HG02623 (cell line): Measurements from ENCODE around the gene LRP6.
"Not testable (repeated sequence)": the region's sequence is repeated elsewhere in the genome, so short reads cannot be mapped to it uniquely, and the experiment has no call there.

Source experiments
- ATAC-seq: cut with Tn5 transposase; IDR thresholded peaks from one replicate; pipeline ENCODE4 v1.9.1; 2021; ENCODE audit warnings: moderate library complexity; ENCODE audit not compliant: unreplicated experiment

The LRP6 gene

DNA sequence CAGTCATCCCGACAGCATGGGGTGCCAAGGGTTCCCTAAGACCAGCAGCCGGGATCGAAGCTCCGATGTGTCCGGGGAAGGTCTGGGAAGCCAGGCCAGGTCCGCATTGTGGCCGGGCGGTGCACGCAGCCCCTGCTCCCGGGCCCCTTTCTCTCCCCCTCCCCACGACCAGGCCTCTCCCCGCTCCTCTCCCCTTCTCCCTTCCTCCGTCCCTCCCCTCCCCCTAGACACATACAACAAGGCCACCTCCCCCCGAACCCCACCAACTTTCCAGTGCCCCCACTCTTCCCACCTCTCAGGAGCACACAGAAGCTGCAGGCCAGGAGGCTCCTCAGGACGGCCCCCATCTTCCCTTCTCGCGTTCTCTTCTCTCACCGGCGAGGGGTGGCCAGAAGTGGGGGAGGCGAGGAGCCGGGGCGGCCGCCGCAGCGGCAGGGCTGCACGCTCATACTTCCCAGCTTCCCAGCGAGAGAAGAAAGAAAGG is 413 bp downstream of the LRP6 start:
- ATAC-seq = no peak

DNA sequence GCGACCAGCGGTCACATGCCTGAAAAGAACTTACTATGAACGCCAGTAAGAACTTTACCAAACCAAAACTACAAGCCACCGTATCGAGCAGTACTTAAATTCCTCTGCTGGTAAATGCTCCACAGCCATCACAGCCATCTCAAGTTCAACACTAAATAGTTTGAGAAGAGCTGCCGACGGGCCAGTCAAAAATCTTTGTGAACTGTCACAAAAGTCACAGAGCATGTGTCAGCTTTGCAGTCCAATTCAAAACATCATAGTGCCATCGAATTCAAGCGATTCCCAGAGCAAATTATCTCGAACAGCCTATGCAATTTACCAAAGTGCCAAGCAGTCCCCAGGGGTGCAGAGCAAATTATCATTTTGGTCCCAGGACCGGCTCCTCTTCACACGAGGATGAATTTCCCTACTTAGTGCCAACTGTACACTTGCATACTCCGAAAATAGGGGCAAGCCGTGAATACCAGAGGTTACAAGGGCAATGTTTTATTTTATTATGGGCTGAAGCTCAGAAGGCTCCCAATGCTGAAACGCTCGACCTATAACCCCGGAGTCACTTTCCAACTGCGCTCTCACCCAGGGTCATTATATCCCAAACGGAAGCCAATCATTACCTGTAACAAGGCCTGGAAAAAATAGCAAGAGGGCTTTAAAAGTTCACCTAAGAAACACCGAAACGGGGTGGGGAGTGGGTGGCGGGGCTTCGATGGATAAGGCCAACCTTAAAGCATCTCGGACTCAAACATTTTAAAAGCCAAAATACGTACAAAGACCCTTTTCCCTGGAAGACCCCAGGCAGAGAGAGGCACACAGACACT is 1.1 kb downstream of the LRP6 start:
- ATAC-seq = no peak

DNA sequence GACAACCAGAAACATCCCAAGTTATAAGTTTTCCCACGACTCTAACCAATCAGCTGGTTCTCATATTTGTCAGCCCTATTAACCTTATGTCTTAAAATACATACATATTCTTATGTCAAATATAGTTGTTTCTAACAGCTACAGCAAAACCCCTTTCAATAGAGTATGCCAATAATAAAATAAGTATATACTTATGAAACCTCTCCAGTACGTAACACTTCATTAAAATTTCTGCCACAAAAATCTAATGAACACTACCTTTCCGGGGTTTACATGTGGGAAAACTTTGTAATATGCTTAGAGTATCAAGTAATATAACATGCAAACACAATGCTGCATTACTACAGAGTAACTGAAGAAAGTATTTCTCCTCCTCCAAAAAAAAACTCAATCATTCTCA is 1.8 kb downstream of the LRP6 start:
- ATAC-seq = no peak

DNA sequence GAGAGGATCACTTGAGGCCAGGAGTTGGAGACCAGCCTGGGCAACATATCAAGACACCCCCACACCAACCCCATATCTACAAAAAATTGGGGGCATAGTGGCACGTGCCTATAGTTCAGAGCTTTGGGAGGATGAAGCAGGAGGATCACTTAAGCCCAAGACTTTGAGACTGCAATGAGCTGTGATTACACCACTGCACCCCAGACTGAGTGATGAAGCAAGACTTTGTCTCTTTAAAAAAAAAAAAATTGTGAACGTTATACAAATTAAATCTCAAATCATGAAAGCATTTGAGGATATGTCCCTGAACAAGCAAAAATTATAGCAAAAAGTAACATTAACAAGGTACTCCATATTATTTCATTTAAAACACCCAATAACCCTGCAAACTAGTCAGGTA is 2.9 kb downstream of the LRP6 start:
- no peak for ATAC-seq

DNA sequence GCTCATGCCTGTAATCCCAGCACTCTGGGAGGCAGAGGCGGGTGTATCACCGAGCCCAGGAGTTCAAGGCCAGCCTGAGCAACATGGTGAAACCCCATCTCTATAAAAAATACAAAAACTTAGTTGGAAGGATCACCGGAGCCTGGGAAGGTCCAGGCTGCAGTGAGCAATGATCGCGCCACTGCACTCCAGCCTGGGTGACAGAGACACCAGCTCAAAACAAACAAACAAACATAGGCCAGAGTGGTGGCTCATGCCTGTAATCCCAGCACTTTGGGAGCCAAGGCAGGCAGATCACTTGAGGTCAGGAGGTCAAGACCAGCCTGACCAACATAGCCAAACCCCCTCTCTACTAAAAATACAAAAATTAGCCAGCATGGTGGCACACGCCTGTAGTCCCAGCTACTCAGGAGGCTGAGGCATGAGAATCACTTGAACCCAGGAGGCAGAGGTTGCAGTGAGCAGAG is 10.5 kb downstream of the LRP6 start:
- ATAC-seq = not testable (repeated sequence)

DNA sequence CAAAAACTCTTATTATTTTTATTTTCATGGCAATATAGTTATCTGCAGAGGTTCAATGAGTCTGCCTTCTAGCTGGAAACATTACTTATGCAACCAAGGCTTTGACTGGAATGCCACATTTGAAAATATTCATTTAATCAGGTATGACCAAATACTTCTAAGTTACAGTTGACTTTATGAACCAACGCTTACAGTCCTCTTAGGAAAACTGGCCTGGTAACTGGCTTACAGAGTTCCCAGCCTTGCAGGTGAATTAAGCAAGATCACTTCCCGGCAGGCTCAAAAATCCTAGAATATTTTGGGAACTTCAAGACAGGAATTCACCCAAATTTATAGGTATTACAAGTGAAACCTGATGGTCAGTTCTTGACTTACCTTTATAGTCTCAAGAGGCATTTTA is 12.3 kb downstream of the LRP6 start:
- ATAC-seq = no peak

DNA sequence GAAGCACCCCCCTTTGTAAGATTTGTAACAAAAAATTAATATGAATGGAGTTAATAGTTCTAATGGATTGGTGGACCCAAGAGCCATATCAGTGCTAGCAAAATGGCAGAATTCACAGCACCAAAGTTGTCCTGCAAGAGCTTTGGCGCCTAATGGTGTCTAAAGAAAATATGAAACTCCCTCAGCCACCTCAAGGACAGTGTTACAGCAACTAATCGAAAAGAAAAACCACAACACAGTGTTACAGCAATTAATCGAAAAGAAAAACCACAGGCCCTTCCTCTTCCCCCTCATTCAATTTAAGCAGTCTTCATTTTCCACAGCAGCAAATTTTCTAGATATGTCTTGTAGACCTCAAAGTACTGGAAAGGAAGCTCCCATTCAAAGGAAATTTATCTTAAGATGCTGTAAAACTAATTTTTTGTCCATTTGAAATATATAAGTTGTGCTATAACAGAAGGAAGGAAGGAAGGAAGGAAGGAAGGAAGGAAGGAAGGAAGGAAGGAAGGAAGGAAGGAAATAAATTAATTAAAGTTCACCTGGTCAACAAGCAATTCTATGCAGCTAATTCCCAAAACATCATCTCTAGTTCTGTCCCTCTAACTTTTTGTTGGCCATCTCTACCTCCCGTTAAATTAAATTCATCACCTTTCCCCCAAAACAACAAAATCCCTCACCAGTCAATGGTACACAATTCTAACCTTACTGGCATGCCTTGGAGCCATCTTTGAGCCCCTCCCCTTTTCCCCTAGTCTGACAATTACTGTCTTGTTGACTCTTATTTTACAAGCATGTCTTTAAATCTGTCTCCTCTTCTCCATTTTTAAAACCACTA is 17.4 kb downstream of the LRP6 start:
- no peak for ATAC-seq

DNA sequence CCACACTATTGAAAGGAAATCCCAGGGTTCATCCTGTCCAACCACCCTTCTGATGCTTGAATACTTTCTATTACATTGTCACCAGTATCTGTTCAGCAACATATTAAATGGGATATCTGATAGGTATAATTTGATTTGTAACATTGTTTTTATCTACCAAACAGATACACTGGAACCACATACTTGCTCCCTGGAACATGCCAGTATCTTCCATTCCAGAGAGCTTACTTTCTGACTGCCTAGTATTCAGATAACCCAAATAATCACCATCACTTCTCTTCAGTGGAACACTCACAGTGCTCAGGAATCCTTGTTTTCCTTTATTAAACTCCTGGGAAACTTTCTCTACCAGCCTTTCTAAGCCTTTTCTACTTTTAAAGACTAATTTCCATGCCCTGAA is 19.3 kb downstream of the LRP6 start:
- no peak for ATAC-seq

DNA sequence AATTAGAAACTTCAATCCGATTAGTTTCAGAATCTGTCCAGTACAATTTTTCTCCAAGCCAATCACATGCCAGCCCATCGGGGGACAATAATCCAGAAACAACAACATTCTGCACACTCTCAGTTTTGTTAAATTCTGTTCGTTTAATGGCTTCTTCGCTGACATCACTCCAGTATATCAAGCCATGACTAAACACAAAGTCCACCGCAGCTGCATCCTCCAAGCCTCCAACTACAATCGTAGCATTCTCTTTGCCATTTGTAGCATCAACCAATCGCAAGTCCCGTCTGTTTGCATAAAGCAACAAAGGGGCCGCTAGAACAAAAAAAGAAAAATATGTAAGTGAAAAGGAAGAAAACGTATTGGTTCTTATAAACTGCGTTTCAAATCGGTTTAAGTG is 22.5 kb downstream of the LRP6 start:
- ATAC-seq = no peak

DNA sequence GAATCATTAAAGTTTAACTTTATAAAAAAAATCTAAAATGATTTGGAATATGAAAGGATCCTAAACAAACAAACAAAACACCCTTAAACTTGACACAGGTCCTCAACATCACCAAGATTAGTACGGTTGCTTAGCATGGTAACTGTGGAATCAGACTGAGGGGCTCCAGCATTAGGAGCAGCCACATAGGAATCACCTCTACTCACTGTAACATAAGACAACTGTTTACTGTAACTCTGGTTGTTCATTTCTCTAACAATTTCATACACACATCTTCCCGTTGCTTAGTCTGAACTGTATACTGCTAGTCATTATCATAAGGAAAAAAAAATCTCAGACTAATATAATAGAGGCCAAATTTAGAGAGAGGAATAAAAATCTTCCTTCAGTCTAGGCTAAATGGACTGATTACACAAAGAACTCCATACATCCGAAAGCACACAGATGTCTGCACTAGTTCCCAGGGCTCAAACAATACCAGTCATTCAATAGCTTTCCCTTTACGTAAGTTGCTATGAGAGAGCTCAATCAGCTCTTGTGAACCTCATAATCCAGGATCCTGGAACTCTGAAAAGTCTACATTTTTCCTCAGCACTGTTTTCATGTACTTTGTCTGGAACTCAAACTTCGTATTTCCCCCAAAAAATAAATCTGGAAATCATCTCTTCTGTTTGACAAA is 26.0 kb downstream of the LRP6 start:
- ATAC-seq = no peak

DNA sequence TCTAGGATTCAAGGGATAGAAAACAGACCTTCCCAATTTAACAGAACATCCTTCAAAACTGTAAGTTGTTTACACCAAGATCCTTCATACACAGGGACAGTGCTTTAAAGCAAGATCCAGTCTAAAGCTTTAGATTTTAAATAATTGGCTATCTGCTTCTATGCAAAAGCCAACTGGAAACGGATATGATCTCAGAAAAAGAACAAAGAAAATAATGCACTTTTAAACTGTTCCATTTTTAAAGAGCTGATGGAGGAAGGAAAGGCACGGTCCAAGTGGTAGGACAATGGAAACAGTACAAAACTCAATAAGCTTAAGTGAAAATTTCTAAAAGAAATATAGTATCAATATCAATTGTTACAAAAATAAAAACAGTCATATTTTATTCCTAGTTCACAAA is 27.7 kb downstream of the LRP6 start:
- ATAC-seq = no peak

DNA sequence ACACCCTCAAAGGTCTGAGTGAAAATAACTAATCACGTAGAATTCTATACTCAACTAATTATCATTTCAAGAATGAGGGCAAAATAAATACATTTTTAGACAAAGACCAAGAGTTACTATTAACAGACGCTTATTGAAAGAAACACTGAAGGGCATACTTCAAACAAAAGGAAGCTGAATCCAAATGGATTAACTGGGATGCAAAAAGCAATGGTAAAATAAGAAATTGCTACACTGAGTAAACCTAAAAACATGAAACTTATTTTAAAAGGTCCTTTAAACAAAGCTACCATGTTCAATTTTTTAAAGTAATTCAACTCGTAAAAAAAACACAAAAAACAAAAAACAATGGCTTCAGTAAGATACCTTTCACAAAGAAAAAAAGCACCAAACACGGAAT is 28.2 kb downstream of the LRP6 start:
- ATAC-seq = no peak

DNA sequence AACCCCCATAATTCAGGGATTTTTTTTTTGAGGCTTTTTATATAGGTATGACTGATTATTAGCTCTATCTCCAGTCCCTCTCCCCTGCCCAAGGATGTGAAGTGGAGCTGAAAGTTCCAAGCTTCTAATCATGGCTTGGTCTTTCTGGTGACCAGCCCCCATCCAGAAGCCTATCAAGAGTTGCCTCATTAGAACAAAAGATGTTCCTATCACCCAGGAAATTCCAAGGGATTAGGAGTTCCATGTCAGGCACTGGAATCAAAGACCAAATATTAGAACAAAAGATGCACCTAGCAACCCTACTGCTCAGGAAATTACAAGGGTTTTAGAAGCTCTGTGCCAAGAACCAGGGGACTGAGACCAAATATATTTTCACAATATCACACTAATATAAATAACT is 29.9 kb downstream of the LRP6 start:
- no peak for ATAC-seq

DNA sequence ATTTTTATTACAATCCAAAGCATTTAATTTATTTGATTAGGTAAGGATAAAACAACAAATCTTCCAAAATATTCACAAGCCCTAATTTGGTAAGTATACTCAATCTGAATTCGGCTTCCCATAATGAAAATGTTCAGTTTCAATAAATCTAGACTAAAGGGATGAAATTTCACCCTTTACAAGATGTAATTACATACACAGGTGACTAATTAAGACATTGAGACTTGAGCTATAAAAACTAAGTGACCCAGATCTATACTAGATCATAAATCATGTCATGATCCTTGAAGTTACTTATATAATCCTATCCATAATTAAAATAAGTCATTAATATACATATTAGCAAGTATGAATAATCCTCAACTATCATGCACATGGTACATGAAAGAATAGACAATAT is 36.6 kb downstream of the LRP6 start:
- no peak for ATAC-seq

DNA sequence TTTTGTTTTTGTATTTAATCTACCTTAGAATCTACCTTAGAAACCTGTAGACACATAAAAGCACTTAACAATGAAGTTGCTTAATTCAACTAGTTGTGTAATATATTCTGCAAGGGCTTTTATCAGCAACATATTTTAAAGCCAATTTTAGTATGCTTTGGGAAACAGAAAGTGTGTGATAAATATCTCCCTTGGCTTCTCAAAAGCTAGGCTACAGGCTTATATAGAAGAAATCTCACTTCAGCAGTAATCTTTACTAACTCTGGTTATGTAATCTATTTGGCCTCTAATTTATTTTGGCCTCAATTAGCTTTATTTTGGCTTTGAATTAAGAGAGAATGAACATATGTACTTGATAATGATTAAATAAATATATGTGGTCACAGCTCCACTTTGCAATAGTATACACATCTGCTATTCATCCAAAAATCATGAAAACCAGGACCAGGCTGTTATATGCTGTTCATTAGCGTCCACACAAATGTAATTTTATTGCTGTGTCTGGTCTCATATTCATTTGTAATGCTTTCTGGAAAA is 37.2 kb downstream of the LRP6 start:
- no peak for ATAC-seq

DNA sequence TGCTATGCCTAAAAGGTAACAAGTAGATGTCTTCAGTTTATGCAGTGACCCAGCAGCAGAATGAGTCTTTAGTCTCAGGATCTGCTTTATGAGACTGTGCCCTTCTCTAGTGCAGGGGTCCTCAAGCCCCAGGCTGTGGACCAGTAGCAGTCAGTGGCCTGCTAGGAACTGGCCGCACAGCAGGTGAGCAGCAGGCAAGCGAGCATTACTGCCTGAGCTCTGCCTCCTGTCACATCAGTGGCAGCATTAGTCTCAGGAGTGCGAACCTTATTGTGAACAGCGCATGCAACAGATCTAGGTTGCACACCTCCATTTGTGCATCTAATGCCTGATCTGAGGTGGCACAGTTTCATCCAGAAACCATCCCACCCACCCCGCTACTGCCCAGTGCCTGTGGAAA is 38.4 kb downstream of the LRP6 start:
- no peak for ATAC-seq

DNA sequence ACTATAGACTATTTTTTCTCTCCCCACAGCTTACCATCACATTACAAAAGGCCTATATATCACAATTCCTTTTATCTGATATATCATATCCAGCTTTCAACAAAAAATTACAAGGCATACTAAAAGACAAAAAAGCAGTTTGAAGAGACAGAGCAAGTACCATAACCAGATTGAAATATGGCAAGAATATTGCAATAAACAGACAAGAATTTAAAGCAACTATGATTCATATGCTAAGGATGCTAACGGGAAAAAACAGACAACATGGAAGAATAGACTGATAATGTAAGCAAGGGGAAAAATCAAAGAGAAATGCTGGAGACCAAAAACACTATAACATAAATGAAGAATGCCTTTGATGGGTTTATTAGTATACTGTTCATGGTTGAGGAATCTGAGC is 40.7 kb downstream of the LRP6 start:
- ATAC-seq = no peak

DNA sequence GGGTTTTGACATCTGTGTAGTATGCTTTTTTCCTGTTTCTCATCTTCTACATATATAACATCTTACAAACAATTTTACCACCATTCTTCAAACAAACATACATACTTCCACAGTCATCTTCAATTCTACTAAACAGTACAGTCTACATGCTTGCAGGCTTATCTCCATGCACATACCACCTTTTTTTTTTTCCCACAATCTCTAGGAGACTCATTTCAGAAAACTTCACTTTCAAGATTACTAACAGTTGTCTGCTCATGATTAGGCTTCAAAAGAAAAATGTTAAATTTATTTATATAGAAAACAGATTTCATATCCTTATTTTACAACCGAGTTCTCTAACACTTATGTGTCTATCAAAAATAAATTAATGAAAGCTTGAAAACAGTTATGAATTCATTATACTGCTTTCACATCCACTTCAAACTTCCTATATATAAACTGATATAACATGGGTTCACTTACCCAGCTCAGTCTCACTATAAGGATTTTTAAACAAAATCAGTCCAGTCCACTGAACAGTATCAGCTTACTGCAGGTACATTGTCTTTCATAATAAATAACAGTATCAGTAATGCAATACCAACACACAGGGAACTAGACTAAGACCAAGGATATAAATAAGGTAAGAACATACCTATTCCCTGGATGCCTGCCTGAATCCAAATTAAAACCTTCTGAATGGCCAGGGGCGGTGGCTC is 42.5 kb downstream of the LRP6 start:
- no peak for ATAC-seq

DNA sequence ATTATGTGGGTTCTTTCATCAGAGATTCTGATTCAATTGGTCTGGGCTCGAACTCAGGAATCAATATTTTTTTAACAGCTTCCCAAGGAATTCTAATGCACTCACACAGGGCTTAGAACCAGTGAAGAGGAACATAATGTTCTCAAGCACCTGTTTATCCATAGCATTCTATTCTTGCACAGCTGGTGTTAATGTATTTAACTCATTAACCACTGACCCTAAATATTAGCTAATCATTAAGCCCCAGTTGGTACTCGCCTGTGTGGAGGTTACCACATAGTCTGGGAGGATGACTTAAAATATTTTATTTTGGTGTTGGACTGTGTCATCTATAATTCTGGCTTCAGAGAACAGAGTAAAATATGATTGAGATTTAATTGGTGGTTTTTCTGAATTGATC is 45.3 kb downstream of the LRP6 start:
- ATAC-seq = no peak

DNA sequence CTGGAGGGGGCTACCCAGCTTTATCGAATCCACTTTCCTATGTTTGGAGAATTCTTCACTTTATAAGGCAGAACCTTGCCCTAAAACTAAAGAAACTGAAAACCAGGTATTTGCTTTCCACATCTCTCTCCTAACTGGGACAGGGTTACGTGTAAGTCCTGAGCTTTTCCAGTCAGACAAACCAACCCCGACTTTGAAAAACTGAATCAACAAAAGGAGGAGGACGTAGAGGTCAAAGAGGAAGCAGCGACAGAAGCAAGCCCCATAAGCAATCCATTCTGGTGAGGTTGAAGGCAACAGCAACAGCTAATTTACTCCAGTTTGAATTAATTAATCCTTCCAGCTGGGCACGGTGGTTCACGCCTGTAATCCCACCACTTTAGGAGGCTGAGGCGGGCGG is 47.2 kb downstream of the LRP6 start:
- ATAC-seq = no peak

DNA sequence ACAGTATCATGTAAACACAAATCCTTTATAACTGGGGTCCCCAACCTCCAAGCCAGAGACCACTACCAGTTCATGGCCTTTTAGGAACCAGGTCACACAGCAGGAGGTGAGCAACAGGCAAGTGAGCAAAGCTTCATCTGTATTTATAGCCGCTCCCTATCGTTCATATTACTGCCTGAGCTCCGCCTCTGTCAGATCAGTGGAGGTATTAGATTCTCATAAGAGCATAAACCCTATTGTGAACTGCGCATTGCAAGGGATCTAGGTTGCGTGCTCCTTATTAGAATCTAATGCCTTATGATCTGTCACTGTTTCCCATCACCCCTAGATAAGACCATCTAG is 49.9 kb downstream of the LRP6 start:
- no peak for ATAC-seq
